ENCODE data around the gene PHF21A.
"Not testable (repeated sequence)": the region's sequence is repeated elsewhere in the genome, so short reads cannot be mapped to it uniquely, and the experiment has no call there.

Gene PHF21A

GRCh38 chr11:46120346-46121300, 631 bp downstream of the PHF21A start:
- DNase-seq (ENCODE audit: low read depth in 2 of 3, low spot score in 1 of 3) = peak in 1 of 3 donors; percentile 8

GRCh38 chr11:46119352-46120216, 1.7 kb downstream of the PHF21A start:
- DNase-seq (ENCODE audit: low read depth in 2 of 3, low spot score in 1 of 3) = peak in 2 of 3 donors; percentile 31 to 47

GRCh38 chr11:46118702-46119351, 2.4 kb downstream of the PHF21A start:
- no peak for DNase-seq (ENCODE audit: low read depth in 2 of 3, low spot score in 1 of 3)

GRCh38 chr11:46117842-46118241, 3.4 kb downstream of the PHF21A start:
- DNase-seq (ENCODE audit: low read depth in 2 of 3, low spot score in 1 of 3) = no peak

GRCh38 chr11:46116712-46117037, 4.6 kb downstream of the PHF21A start:
- DNase-seq (ENCODE audit: low read depth in 2 of 3, low spot score in 1 of 3) = not testable (repeated sequence)

GRCh38 chr11:46116007-46116711, 5.1 kb downstream of the PHF21A start:
- no peak for DNase-seq (ENCODE audit: low read depth in 2 of 3, low spot score in 1 of 3)

- no peak for DNase-seq (ENCODE audit: low read depth in 2 of 3, low spot score in 1 of 3)
These were observed 6.3 kb downstream of the PHF21A start for GRCh38 chr11:46114961-46115360.

GRCh38 chr11:46114378-46114777, 6.9 kb downstream of the PHF21A start:
- no peak for DNase-seq (ENCODE audit: low read depth in 2 of 3, low spot score in 1 of 3)

- no peak for DNase-seq (ENCODE audit: low read depth in 2 of 3, low spot score in 1 of 3)
These were observed 8.2 kb downstream of the PHF21A start for GRCh38 chr11:46112961-46113607.

- no peak for DNase-seq (ENCODE audit: low read depth in 2 of 3, low spot score in 1 of 3)
These were observed 12.5 kb downstream of the PHF21A start for GRCh38 chr11:46108751-46109150.

GRCh38 chr11:46107780-46108179, 13.5 kb downstream of the PHF21A start:
- no peak for DNase-seq (ENCODE audit: low read depth in 2 of 3, low spot score in 1 of 3)

- no peak for DNase-seq (ENCODE audit: low read depth in 2 of 3, low spot score in 1 of 3)
These were observed 13.9 kb downstream of the PHF21A start for GRCh38 chr11:46107408-46107718.

- DNase-seq (ENCODE audit: low read depth in 2 of 3, low spot score in 1 of 3) = no peak
These were observed 14.5 kb downstream of the PHF21A start for GRCh38 chr11:46106530-46107407.

GRCh38 chr11:46105926-46106325, 15.3 kb downstream of the PHF21A start:
- no peak for DNase-seq (ENCODE audit: low read depth in 2 of 3, low spot score in 1 of 3)

GRCh38 chr11:46105134-46105628, 16.1 kb downstream of the PHF21A start:
- no peak for DNase-seq (ENCODE audit: low read depth in 2 of 3, low spot score in 1 of 3)

- no peak for DNase-seq (ENCODE audit: low read depth in 2 of 3, low spot score in 1 of 3)
These were observed 18.4 kb downstream of the PHF21A start for GRCh38 chr11:46102843-46103242.

- no peak for DNase-seq (ENCODE audit: low read depth in 2 of 3, low spot score in 1 of 3)
These were observed 20.6 kb downstream of the PHF21A start for GRCh38 chr11:46100670-46101069.

- no peak for DNase-seq (ENCODE audit: low read depth in 2 of 3, low spot score in 1 of 3)
These were observed 21.3 kb downstream of the PHF21A start for GRCh38 chr11:46099963-46100316.

GRCh38 chr11:46090375-46090774, 30.9 kb downstream of the PHF21A start:
- DNase-seq (ENCODE audit: low read depth in 2 of 3, low spot score in 1 of 3) = no peak
